AG10803 (cell line): ENCODE data around the gene EGR1.

ENCODE experiments used
- DNase-seq: peaks from one replicate; pipeline ENCODE4 v3.0.0; 2010; ENCODE audit warnings: low read depth
- H3K4me3 ChIP-seq: 2 replicates; pipeline ENCODE4 v1.5.1; 2011; ENCODE audit warnings: mild to moderate bottlenecking, low read length, control low read depth
- CTCF ChIP-seq: conservative IDR thresholded peaks from 2 replicates; pipeline ENCODE4 v1.5.1; 2011; ENCODE audit warnings: mild to moderate bottlenecking, low read length, control low read depth, inconsistent platforms

EGR1 gene

GRCh38 chr5:138466900-138467710 lies 1.8 kb downstream of the EGR1 start:
- no peak for TF ChIP-seq CTCF
- H3K4me3 ChIP-seq: peak overlapping the region; percentile 84
- peak; percentile 70 for DNase-seq

GRCh38 chr5:138467711-138468132 lies 2.4 kb downstream of the EGR1 start:
- H3K4me3 ChIP-seq: peak overlapping the region; percentile 84
- TF ChIP-seq CTCF: no peak
- peak; percentile 63 for DNase-seq

GRCh38 chr5:138468133-138468965 lies 3.1 kb downstream of the EGR1 start:
- peak; percentile 70 for DNase-seq
- no peak for TF ChIP-seq CTCF
- peak overlapping the region; percentile 84; the same call in 1 of the 2 replicates for H3K4me3 ChIP-seq

- peak; percentile 74 for DNase-seq
- H3K4me3 ChIP-seq: no peak overlapping the region
- TF ChIP-seq CTCF: no peak
Observed at GRCh38 chr5:138468966-138469539, 3.8 kb downstream of the EGR1 start.

GRCh38 chr5:138469540-138470321 lies 4.5 kb downstream of the EGR1 start:
- H3K4me3 ChIP-seq: no peak overlapping the region
- no peak for TF ChIP-seq CTCF
- peak; percentile 84 for DNase-seq

GRCh38 chr5:138470322-138471051 lies 5.2 kb downstream of the EGR1 start:
- H3K4me3 ChIP-seq: no peak overlapping the region
- no peak for DNase-seq
- TF ChIP-seq CTCF: no peak
